Duodenal mucosa (tissue), 2 donors: ENCODE results near the gene CNTNAP2.
"Not testable (repeated sequence)": the region's sequence is repeated elsewhere in the genome, so short reads cannot be mapped to it uniquely, and the experiment has no call there.

Experiments used
- H3K27ac ChIP-seq: one replicate; pipeline ENCODE4 v1.7.0; 2013; ENCODE audit warnings: low read depth, low read length
- H3K27me3 ChIP-seq, 2 donors: one replicate each; pipeline ENCODE4 v1.7.0; 2013; ENCODE audit warnings: low read length in 2 of 2, control low read depth in 1 of 2; ENCODE audit not compliant: insufficient read depth in 2 of 2, control insufficient read depth in 1 of 2
- H3K36me3 ChIP-seq, 2 donors: one replicate each; pipeline ENCODE4 v1.7.0; 2013; ENCODE audit warnings: low read length in 2 of 2, control low read depth in 1 of 2; ENCODE audit not compliant: insufficient read depth in 2 of 2, control insufficient read depth in 1 of 2
- H3K4me1 ChIP-seq, 2 donors: one replicate each; pipeline ENCODE4 v1.7.0; 2013; ENCODE audit warnings: low read length in 2 of 2, control low read depth in 1 of 2; ENCODE audit not compliant: insufficient read depth in 2 of 2, control insufficient read depth in 1 of 2
- H3K4me3 ChIP-seq, 2 donors: one replicate each; pipeline ENCODE4 v1.7.0; 2013; ENCODE audit warnings: low read length in 2 of 2, low read depth in 1 of 2
- H3K9ac ChIP-seq, 2 donors: one replicate each; pipeline ENCODE4 v1.7.0; 2013; ENCODE audit warnings: low read length in 2 of 2, low read depth in 1 of 2
- H3K9me3 ChIP-seq, 2 donors: one replicate each; pipeline ENCODE4 v1.7.0; 2013; ENCODE audit warnings: low read length in 2 of 2, control low read depth in 1 of 2; ENCODE audit not compliant: control insufficient read depth in 1 of 2

Gene CNTNAP2

GRCh38 chr7:148044173-148044572 is 1927.6 kb downstream of the CNTNAP2 start:
- no peak overlapping the region for H3K27ac ChIP-seq
- H3K36me3 ChIP-seq, result no peaks in the 10 kb centered on the region
- H3K27me3 ChIP-seq, result no peaks in the 10 kb centered on the region
- H3K4me3 ChIP-seq, result no peak overlapping the region
- H3K4me1 ChIP-seq, result no peaks in the 10 kb centered on the region
- H3K9me3 ChIP-seq, result no peaks in the 10 kb centered on the region
- H3K9ac ChIP-seq, result no peak overlapping the region

DNA sequence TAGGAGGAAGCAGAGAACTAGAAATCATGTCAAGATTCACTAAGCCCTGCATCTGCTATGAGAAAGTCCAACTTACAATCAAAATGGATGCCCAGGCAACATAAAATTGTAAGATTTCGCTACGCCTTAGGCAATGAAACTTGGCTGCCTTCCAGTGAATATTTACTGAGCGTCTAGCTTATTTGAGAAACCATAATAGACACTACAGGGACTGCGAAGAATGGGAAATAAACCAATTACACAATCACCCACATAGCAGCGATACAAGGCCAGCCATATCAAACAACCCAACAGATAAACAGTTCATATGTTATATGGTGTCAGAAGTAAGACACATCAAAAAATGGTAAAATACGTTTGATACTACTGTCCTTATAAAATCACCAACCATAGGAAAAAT is 1928.9 kb downstream of the CNTNAP2 start:
- H3K4me3 ChIP-seq, result no peak overlapping the region
- no peak overlapping the region for H3K9ac ChIP-seq
- H3K36me3 ChIP-seq, result no peaks in the 10 kb centered on the region
- H3K27me3 ChIP-seq, result no peaks in the 10 kb centered on the region
- H3K9me3 ChIP-seq, result no peaks in the 10 kb centered on the region
- H3K4me1 ChIP-seq, result no peaks in the 10 kb centered on the region
- no peak overlapping the region for H3K27ac ChIP-seq

DNA sequence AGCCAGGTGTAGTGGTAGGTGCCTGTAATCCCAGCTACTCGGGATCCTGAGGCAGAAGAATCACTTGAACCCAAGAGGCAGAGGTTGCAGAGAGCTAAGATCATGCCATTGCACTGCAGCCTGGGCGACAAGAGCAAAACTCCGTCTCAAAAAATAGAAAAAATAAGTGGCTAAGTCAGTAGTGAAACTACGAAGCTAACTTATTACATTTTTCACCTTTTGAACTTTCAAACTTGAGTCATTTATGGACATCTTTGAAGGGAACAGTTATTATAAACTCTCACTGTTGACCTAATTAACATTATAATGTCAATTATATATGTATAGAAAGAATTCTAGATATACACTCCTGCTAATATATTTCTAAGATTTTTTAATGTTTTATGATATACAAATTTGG is 1932.5 kb downstream of the CNTNAP2 start:
- H3K9me3 ChIP-seq, result no peaks in the 10 kb centered on the region
- H3K4me1 ChIP-seq, result no peaks in the 10 kb centered on the region
- no peak overlapping the region for H3K27ac ChIP-seq
- no peaks in the 10 kb centered on the region for H3K27me3 ChIP-seq
- no peak overlapping the region for H3K9ac ChIP-seq
- H3K4me3 ChIP-seq, result no peak overlapping the region
- no peaks in the 10 kb centered on the region for H3K36me3 ChIP-seq

GRCh38 chr7:148050492-148051158 is 1934.0 kb downstream of the CNTNAP2 start:
- no peaks in the 10 kb centered on the region for H3K9me3 ChIP-seq
- H3K4me3 ChIP-seq, result no peak overlapping the region
- H3K36me3 ChIP-seq, result no peaks in the 10 kb centered on the region
- H3K4me1 ChIP-seq, result no peaks in the 10 kb centered on the region
- H3K27ac ChIP-seq, result no peak overlapping the region
- no peak overlapping the region for H3K9ac ChIP-seq
- H3K27me3 ChIP-seq, result no peaks in the 10 kb centered on the region

GRCh38 chr7:148056406-148056805 is 1939.8 kb downstream of the CNTNAP2 start:
- no peak overlapping the region for H3K9ac ChIP-seq
- no peaks in the 10 kb centered on the region for H3K9me3 ChIP-seq

GRCh38 chr7:148058092-148058491 is 1941.5 kb downstream of the CNTNAP2 start:
- H3K9me3 ChIP-seq, result no peaks in the 10 kb centered on the region
- H3K27me3 ChIP-seq, result no peaks in the 10 kb centered on the region
- no peak overlapping the region for H3K4me3 ChIP-seq
- no peaks in the 10 kb centered on the region for H3K4me1 ChIP-seq
- H3K9ac ChIP-seq, result no peak overlapping the region
- no peaks in the 10 kb centered on the region for H3K36me3 ChIP-seq
- no peak overlapping the region for H3K27ac ChIP-seq

More at GRCh38 chr7:148056406-148056805, 1939.8 kb downstream of the CNTNAP2 start:
- H3K36me3 ChIP-seq, result no peaks in the 10 kb centered on the region
- no peaks in the 10 kb centered on the region for H3K4me1 ChIP-seq
- H3K4me3 ChIP-seq, result no peak overlapping the region
- H3K27ac ChIP-seq, result no peak overlapping the region
- no peaks in the 10 kb centered on the region for H3K27me3 ChIP-seq

- Histone ChIP-seq H3K4me3 (no peak overlapping the region), H3K9ac (no peak overlapping the region), H3K9me3 (no peaks in the 10 kb centered on the region), H3K4me1 (no peaks in the 10 kb centered on the region), H3K36me3 (no peaks in the 10 kb centered on the region), H3K27me3 (no peaks in the 10 kb centered on the region), H3K27ac (no peak overlapping the region)
These were observed 1942.2 kb downstream of the CNTNAP2 start for GRCh38 chr7:148058753-148059152.

GRCh38 chr7:148060724-148061123 is 1944.1 kb downstream of the CNTNAP2 start:
- no peaks in the 10 kb centered on the region for H3K9me3 ChIP-seq
- H3K4me3 ChIP-seq, result no peak overlapping the region
- H3K36me3 ChIP-seq, result no peaks in the 10 kb centered on the region
- no peaks in the 10 kb centered on the region for H3K4me1 ChIP-seq
- H3K9ac ChIP-seq, result no peak overlapping the region
- H3K27ac ChIP-seq, result no peak overlapping the region
- H3K27me3 ChIP-seq, result no peaks in the 10 kb centered on the region

GRCh38 chr7:148078111-148078510 is 1961.5 kb downstream of the CNTNAP2 start:
- not testable (repeated sequence) for H3K27me3 ChIP-seq, H3K4me1 ChIP-seq, H3K9me3 ChIP-seq, H3K27ac ChIP-seq, H3K9ac ChIP-seq, H3K4me3 ChIP-seq, H3K36me3 ChIP-seq

DNA sequence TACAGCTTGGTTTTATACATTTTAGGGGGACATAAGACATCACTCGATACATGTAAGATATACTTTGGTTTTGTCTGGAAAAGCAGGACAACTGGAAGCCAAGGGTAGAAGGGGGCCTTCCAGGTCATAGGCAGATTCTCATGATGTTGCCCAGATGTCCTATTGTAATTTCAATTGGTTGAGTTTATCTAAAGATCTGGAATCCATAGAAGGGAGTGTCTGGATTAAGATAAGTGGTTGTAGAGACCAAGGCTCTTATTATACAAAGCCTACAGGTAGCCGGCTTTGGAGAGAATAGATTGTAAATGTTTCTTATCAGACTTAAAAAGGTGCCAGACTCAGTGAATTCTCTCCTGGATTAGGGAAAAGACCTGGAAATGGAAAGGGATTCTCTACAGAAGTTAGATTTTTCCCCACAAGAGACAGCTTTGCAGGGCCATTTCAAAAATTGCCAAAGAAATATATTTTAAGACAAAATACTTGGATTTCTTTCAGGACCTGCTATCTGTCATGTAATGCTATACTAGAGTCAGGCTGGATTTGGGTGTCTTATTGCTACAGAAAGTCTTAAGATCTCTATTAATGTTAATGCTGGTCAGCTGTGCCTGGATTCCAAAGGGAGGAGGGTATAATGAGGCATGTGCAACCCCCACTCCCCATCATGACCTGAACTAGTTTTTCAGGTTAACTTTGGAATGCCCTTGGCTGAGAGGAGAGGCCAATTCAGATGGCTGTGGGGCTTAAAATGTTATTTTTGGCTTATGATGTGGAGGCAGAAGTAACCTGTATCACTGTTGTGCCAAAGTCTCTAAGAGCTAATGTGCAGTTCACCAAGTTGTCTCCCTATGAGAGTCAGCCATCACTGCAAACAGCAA is 1962.8 kb downstream of the CNTNAP2 start:
- Histone ChIP-seq H3K36me3 (no peaks in the 10 kb centered on the region), H3K4me1 (no peaks in the 10 kb centered on the region), H3K9ac (no peak overlapping the region), H3K27me3 (no peaks in the 10 kb centered on the region), H3K27ac (no peak overlapping the region), H3K4me3 (no peak overlapping the region), H3K9me3 (no peaks in the 10 kb centered on the region)
